NOMO-1 (cell line): ENCODE measurements around the gene MRPL2.
A peak's percentile ranks its signal among the peaks of the same experiment; 100 is the strongest.

ENCODE experiments used
- DNase-seq, 2 experiments: peaks; one replicate each; lab custom pipeline; 2025; ENCODE audit not compliant: unreplicated experiment in 2 of 2; lab: John Stamatoyannopoulos, UW

MRPL2 gene

DNA sequence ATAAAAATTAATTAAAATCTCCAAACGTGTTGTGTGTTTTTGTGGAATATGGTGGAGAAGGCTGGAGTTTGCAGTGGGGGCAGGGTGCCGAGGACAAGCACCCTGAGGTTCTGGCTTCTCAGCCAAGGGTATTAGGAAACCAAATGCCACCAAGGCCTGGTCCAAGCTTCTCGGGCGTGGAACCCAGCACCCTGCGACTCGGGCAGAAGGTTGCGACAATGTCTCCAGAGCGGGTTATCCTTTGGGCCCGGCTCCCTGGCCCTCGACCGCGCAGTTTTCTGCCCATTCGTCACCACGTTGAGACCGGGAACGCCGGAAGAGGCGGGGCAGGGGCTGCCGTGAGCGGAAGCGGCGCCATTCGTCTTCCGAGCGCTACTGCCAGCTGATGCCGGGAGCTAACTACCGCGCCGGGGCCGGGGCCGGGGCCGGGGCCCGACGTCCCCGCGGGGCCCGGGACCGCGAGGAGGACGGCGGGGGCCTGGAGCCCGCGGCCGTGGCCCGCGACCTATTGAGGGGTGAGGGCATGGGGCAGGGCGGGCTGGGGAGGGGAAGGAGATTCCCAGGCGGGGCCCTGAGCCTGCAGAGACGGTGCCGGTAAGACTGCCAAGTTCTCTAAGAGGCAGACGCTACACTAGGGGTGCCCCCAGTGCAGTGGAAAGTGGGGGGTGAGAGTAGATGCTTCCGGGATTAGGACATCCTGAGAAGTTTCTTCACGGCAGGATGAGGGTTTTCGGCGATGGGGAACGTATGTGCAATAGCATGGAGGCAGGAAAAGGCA, 37.8 kb downstream of the MRPL2 start, which contains the start of gene RRP36:
Gene RRP36, plus strand, starts transcription at position 354 of the 778 bp plus-strand sequence. Its CDS starts 32 bp downstream, at position 386.
- DNase-seq = peak; percentile 63 to 75

GRCh38 chr6:43020847-43021246, 38.4 kb downstream of the MRPL2 start:
- DNase-seq = no peak

DNA sequence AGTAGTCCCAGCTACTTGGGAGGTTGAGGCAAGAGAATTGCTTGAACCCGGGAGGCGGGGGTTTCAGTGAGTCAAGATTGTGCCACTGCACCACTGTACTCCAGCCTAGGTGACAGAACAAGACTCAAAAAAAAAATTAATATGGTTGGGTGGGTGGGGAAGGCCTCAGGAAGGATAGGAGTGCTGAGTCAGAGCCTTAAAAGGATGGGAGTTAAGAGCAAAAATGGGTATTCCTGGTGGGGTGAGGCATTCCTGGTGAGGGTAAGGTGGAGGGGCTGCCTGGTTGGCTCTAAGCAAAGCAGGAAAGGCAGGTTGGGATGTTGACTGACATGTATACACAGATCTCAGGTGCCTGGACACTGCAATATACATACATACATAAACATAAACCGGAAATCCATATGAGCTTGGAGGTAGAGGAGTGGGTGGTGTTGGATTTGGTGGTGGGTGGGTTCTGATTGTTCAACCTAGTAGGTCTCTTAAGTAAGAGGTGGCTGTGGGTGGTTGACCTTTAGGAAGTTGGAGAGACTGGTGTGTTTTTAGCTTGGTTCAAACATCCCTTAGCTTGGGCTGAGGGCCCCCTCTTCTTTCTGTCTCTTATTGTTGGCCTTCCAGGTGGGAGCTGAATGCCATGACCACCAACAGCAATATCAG, 39.1 kb downstream of the MRPL2 start:
- no peak for DNase-seq

GRCh38 chr6:43019152-43019551, 40.1 kb downstream of the MRPL2 start:
- no peak for DNase-seq

DNA sequence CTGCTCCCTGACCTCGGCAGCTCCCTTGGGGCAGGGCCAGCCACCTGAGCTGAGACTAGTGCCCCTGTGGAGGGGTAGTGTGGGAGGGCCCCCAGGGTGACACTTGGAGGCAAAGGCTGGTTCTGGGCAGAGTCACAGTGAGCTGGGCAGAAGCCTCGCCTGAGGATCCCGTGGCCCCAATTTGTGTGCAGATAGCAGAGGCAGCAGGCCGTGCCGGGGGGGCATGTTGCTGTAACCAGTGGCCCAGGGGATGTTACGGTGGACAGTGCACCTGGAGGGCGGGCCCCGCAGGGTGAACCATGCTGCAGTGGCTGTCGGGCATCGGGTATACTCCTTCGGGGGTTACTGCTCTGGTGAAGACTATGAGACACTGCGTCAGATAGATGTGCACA, 42.3 kb downstream of the MRPL2 start:
- DNase-seq = no peak

DNA sequence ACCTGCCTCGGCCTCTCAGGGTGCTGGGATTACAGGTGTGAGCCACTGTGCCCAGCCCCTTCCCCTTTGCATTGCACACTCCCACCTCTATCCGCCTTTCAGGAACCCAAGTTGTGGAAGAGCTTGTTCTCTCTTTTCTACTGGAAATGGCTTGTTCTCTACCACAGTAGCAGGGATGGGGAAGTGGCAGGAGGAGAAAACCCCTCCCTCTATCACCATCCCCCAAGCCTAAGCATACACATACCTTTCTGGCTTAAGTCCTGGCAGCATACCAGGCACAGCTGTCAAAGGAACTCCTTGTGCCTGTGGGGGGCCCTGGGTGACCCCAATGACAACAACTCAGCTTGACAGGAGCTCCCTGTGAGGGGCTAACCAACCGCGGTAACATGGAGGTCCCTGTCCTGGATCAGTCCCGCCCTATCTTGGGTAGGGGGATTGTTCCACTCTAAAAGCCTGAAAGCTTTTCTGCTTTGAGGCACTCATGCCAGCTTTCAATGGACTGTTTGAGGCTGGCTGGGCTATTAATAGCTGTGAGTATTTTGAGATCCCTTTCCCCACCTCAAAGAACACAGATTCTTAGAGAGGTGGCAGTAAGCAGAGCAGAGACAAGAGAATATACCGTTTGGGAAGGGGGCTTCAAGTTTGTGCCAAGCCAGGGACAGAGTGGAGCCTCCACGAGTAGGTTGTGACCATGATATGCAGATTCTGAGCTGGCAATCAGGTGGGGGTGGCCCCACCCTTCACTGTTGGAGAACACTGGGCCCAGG, 42.9 kb downstream of the MRPL2 start:
- DNase-seq = no peak

DNA sequence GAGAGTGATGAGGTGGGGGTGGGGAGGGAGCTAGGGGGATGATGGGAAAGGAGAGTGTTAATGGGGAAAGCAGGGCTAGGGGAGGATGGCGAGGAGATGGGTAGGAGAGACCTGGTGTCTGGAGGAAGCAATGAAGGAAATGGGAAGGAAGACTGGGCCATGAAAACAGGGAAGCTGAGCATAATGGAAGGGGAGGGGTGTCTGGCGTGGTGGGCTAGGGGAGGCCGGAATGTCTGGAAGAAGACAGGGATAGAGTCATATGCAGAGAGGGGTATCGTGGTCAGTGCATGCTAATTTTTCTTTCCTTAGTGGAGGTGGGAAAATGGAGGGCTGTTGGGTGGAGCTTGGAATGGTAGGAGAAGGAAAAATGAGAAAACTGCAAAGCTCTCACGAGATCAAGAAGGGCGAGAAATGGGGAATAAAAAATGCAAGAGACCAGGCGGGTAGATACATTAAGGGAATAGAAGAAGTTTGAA, 44.8 kb downstream of the MRPL2 start:
- DNase-seq = no peak

DNA sequence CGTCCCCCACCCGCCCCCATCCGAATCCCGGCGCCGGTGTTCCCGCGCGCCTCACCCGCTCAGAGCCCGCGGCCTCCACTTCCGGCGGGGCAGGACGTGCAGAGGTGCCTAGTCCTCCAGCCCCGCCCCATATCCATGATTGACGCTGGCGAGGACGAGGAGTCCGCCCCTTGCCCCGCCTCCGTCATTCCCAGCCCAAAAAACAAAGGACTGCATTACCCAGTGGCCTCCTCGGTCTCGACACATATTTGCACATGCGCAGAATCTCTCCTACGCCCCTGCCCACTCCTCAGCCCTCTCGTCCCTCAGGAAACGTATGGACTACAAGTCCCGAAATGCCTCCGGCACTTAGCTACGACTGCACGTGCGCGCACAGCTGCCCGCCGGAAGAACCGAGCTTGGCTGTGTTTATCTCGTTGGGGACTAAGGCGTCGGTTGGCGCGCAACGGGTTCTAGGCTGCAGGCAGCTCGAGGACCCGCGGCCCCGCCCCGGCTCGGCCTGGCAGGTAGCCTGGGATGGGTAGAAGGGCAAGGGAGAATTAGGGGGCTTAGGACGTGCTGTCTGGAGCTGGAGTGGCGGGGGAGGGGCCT, 45.3 kb downstream of the MRPL2 start, which contains the start of the genes KLHDC3 and MEA1:
Gene KLHDC3, plus strand, starts transcription at position 407 of the 591 bp plus-strand sequence. CDS start 2,944 bp downstream, outside the sequence.
Gene MEA1, minus strand, starts transcription at position 104 of the 591 bp plus-strand sequence. CDS start 133 bp downstream, outside the sequence.
- peak; percentile 99 to 100 for DNase-seq

DNA sequence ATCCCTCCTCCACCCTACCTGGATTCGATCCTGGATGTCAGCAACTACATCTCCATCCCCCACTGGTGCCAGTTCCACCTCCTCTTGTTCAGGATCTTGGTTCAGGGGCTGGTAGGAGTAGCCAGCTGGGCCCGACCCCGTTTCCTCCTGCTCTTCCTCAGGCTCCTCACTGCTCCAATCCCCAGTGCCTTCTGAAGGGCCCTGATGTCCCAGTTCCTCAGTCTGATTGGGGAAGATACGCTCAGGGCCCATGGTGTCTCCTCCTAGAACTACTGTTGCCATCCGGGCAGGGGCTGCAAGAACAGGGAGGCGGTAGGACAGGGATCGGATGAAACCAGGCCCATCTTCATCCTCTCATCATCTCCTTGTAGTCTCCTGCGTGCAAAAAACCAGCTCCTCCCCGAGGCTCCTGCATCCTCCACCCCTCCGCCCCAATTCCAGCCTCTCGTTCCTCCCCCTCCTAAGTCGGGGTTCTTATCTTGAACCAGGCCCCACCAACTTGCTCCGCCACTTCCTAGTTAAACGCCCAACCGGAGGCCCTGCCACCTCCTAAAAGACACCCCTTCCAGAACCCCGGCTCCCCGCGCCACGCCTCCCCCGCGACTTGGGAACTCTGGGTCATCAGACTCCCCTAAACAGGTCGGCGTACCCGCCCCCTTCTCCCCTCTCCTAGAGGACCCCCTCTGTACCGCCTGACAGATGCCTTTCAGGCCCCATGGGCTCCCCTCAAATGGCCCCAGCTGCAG, 46.0 kb downstream of the MRPL2 start:
- peak in 1 of 2 experiments; percentile 51 for DNase-seq

- no peak for DNase-seq
Measured at GRCh38 chr6:43012364-43012763, 46.9 kb downstream of the MRPL2 start.

DNA sequence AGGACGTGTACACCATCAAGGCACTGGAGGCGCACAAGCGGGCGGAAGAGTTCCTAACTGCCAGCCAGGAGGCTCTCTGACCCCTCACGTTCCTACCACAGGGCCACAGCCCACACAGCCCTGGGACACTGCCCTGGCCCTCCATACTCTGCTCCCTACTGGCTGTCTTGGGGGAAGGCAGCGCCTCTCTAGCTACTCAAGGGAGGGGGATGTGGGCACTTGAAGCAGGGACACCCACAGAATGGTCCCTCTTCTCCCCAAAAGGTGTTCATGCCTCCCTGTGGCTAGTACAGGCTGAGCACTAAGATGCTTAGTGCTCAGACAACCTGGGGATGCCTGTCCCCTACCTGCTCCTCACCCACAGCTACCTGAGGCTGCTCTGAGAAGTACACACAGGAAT, 48.0 kb downstream of the MRPL2 start:
- no peak for DNase-seq

DNA sequence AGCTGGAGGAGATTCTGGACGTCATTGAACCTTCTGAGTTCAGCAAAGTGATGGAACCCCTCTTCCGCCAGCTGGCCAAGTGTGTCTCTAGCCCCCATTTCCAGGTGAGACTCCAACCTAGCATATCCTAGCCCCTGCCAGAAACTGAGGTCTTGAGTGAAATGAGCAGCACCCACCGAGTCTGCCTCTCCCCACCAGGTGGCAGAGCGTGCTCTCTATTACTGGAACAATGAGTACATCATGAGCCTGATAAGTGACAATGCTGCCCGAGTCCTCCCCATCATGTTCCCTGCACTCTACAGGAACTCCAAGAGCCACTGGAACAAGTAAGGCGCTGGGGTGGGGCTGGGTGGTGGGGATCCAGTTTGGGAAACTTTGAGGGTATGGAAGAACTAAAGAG, 50.1 kb downstream of the MRPL2 start:
- no peak for DNase-seq

- no peak for DNase-seq
Measured at GRCh38 chr6:43007126-43007525, 52.1 kb downstream of the MRPL2 start.

GRCh38 chr6:43006251-43006650, 53.0 kb downstream of the MRPL2 start:
- no peak for DNase-seq

- DNase-seq = no peak
Measured at GRCh38 chr6:43005844-43006243, 53.4 kb downstream of the MRPL2 start.
